ENCODE measurements around the gene NBPF12.
"Not testable (repeated sequence)": the region's sequence is repeated elsewhere in the genome, so short reads cannot be mapped to it uniquely, and the experiment has no call there.

DNA sequence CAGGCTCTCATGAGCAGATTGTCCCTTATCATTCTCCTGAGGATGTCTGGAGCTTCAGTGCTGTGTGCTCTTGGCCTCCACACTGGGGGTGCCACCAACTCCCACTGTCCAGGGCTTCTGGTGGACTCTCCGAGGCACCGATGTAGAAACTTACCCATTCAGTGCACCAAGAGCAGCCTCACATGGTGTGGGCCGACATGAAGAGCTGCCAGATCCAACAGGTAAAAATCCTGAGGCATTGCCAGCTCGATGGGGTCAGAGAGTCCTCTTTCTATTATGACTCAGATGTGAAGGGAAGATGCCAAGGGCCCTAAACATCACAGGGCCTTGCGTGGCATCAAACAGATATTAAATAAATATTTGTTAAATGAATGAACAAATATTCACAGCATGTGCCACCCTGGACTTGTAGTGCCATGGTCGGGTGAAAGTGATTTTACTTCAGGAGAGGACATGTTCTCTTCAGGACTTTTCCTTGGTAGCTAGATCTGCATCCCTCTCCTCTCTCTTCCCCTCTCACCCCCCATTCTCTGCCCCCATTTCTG is 5.3 kb downstream of the NBPF12 start:
- not testable (repeated sequence) for TF ChIP-seq YY1 (IDR thresholded peaks at IDR 0.05; ENCODE audit: insufficient read depth, insufficient read length); ZNF274 (IDR thresholded peaks at IDR 0.05; ENCODE audit: low read depth, low read length); SUZ12 (IDR thresholded peaks at IDR 0.05; ENCODE audit: extremely low read depth, insufficient read depth, insufficient read length)

All from NT2/D1 (cell line).